GM19463 (cell line): ENCODE results near the gene RGS9BP.
"Not testable (repeated sequence)": the region's sequence is repeated elsewhere in the genome, so short reads cannot be mapped to it uniquely, and the experiment has no call there.

Experiments used
- ATAC-seq: cut with Tn5 transposase; IDR thresholded peaks from one replicate; pipeline ENCODE4 v1.9.1; 2021; ENCODE audit warnings: mild to moderate bottlenecking, moderate library complexity; ENCODE audit not compliant: unreplicated experiment

The RGS9BP gene

DNA sequence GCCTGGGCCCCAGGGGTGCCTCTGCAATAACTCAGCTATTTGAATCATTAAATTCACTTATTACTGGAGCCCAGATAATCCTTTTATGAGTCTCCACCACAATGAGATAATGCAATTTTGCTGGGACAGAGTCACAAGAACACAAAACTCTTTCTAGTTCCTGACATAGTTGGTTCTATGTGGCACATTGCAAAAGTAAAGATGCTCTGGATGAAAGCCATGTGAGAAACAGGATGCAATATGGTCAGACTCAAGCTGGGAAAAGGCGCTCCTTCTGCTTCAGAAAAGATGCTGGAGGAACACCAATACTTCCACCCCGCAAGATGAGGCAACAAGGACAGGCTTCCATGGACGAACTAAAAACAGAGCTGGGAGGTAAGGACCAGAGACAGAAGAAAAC is 6.3 kb upstream of the RGS9BP start:
- no peak for ATAC-seq

DNA sequence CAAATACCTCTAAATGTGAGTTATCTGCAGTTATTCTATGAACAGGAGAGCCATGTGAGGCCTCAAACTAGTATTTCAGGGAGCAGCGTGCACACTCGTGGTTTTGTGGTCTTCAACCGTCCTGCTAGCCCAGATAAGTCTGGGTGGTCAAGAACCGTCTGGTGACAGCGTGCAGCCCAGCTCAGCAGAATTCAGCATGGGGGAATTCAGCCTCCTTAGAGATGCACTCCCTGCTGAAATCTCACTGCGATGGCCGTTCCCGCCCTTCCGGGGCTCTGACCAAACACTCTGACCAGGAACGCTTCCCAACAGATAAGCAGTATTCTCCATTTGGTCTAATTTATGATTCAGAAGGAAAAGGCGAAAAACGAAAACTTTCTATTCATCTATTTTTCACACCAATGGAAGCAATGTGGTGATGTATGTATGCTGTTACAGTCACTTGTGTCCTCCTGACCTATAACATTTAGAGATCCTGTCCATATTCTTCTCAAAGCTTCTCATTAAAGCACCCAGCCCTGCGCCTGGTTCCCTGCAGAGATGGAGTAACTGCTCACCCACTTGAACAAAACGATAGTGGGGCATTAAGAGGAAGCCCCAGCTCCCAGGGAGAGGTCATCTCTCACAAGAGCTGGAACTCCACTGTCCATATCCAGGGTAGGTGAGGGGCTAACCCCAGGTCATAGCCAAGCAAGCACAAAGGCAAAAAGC is 3.6 kb upstream of the RGS9BP start:
- no peak for ATAC-seq

DNA sequence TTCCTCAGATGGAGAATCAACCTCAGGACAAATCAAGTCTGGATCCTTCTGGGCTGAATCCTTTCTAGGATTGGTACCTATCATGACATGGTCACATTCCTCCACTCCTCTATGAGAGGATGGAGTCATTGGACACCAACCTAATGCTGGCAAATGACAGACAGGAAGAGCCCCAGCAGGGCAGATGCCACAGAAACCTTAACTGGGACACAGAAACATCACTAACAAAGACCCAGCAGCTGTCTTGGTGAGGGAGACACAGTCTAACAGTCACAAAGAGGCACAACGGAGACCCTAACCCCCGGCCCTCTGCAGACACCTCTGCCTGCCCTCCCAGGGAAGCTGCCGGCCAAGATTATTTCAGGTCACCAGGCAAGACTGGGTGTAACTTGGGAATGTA is 2.8 kb upstream of the RGS9BP start:
- ATAC-seq = no peak

DNA sequence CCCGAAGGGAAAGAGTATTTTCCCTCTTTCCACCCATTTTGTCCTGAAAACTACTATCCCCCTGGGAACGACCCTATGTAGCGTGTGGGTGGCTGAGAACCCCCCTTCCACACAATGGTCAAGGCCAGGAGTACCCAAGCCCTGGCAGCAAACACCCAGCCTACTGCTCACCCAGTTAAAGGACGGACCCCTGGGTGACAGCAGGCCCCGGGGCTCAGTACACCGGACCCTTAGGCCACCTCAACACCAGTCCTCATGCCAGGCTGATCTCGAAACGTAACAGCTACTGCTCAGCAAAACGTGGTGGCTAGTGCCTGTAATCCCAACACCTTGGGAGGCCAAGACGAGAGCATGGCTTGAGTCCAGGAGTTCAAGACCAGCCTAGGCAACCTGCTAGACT is 2.1 kb upstream of the RGS9BP start:
- no peak for ATAC-seq

DNA sequence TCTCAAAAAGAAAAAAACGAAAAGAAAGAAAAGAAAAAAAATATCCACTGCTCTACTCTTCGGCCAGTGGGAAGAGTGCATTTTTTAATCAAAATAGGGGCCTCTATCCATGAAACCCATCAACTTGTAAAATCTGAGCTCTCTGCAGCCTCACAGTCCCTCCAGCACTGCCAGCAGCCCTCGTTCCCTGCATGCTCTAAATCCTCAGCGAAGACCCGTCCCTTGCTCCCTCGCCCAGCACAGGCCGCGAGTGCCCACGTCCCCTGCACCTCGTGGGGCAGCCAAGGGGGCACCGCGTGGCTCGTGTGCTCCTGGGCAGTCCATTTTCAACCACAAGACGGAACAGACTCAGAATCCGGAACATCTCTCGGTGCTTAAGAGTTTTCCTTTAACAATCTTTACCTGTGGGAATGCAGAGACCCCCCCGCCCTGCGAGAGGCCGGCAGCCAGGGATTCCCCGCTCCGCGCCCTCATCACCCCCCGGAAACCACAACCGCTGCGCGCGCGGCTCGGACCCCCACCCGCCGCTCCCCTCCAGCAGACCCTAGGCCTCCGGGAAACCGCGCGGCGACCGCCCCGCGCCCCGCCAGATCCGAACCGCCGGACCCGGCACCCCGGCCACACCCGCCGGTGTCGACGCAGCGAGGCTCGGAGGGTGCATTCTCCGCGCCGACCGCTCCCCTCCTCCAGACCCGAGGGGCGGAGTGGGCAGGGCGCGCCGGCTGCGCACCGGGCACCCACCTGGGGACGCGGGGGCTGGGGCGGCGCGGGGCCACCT is 1.3 kb upstream of the RGS9BP start:
- ATAC-seq = peak; percentile 11

DNA sequence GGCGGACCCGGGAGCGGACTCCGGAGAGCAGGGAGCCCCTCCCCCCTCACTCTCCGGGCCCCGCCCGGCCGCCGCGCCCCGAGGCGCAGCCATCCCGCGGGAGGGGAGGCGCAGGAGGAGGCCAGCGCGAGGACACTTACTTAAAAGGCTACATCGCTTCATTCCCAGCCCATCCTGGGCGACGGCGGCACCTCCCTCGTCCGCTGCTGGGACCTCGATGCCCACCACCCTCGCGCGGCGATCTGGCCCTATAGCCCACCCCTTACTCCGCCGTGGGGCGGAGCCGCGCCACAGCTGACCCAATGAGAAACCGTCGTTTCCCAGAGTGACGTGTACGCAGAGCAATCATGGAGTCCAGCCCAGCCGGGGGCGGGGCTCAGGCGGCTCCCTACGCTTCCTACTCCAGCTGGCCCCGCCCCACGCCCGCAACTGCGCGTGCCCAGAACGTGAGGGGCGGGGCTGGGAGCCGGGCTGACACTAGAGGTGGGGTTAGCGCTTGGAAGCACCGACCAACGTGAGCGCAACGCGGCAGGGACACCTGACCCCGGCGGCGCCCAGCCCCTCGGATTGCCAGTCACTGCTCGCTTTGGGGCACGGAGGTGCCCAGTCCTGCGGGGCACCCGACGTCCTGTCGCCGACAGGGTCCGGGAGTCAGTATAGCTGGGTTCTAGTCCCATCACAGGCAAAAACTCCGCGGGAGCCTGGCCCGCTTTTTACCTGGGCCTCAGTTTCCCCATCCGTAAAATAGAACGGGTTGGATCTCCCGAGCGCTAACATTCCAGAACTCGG is 523 bp upstream of the RGS9BP start, which contains the start of gene ANKRD27:
Gene ANKRD27 (minus strand): TSS at position 250 of the 789 bp plus-strand sequence. CDS start 16,165 bp downstream, outside the sequence.
- ATAC-seq = peak; percentile 97

DNA sequence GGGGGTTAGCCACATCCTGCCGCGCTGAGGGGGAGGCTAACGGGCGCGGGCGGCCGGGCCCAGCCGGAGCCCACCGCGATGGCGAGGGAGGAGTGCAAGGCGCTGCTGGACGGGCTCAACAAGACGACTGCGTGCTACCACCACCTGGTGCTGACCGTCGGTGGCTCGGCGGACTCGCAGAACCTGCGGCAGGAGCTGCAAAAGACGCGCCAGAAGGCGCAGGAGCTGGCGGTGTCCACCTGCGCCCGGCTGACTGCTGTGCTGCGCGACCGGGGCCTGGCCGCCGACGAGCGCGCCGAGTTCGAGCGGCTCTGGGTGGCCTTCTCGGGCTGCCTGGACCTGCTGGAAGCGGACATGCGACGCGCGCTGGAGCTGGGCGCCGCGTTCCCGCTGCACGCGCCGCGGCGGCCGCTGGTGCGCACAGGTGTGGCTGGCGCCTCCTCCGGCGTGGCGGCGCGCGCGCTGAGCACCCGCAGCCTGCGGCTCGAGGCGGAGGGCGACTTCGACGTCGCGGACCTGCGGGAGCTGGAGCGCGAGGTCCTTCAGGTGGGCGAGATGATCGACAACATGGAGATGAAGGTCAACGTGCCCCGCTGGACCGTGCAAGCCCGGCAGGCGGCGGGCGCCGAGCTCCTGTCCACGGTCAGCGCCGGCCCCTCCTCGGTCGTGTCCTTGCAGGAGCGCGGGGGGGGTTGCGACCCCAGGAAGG is 692 bp downstream of the RGS9BP start:
- no peak for ATAC-seq

DNA sequence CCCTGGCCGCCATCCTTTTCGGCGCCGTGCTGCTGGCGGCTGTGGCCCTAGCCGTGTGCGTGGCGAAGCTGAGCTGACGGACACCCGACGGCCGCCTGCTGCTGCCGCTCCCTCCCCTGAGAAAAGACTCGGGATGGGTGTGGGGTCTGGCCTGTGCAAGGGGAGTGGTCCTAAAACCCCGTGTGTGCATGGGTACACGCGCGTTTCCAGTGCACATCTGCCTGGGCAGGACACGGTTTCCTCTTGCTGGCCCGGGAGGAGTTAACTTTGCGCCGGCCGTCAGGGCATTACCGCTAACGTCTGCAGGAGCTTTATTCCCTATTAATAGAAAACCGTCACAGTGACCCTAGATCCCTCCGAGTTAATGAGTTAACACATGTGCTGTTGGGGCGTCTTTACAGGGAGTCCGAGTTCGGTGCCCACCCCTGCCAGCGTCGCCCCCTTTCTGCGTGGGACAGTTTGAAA is 1.3 kb downstream of the RGS9BP start:
- no peak for ATAC-seq

DNA sequence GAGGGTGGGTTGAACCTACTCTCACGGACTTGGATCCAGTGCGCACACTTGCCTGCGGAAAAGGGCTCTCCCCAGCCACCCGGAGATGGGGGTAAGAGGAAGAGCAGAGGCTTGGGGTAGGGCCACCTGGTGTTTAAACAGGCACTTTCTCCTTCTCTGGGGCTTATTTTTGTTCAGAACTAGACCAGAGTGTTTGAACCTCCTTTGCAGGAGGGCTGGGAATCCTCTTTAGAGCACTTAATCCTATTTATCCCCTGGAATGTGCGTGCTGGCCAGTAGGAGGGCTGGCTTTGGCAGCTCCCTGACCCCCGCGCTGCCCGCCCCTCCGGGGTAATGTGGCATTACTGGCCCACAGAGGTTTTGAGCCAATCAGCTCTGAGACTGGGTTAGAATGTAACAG is 2.0 kb downstream of the RGS9BP start:
- ATAC-seq = no peak

DNA sequence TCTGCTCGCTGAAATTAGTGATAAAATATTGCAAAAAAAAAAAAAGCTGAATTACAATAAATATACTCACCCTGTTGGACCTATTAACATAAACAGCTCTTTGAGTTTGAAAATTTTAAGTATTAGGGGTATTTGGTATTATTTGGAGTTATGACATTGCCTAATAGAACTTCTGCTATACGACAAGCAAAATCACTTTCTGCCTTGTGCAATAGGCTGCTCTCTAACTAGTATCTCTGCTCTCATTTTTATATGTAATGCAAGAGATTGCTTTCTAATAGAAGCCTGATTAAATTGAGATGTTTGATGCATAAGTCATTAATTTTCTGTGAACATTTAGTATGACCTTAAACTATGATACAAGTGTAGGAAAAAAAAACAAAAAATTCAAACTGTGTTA is 5.3 kb downstream of the RGS9BP start:
- ATAC-seq = no peak

DNA sequence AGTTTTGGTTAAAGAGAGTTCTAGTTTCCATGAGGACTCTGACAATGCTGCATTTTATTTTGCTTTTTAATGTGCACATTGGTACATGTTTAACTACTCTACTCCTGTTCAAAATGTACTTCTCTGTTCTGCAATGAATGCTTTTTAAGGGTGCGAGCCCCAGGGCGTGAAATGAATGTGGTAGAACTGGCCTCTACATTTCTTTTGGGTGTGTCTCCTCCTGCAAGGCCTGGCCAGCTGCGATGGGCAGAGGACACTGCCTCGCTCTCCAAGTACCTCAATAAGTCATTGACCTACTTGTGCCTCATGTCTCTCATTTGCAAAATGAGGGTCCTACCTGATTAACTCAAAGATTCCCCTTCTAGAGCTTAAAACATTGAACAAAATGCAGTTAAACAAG is 6.7 kb downstream of the RGS9BP start:
- ATAC-seq = no peak

DNA sequence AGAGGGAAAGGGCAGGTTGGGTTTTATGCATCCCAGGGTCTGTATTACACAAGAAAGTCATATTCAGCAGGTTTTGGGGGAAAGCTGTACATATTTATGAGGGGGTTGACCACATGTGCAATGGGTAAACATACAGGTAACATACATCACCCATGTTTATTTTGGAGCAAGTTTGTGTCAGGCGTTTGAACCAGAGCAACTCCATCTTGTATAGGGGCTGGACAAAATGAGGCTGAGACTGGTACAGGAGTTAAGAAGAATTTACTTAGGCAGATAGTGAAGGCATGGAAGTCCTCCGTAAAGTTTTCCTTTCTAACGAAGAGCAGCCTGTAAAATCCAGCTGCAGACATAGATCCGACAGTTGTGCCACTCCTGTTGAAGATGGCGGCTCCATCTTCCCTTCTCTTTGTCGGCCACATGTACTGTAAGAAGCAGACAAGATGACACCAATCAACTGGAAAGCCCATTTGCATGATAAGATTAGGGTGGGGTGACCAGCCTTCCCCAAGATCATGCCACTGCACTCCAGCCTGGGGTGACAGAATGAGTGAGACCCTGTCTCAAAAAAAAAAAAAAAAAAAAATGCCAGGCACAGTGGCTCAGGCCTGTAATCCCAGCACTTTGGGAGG is 11.3 kb downstream of the RGS9BP start:
- ATAC-seq = no peak

DNA sequence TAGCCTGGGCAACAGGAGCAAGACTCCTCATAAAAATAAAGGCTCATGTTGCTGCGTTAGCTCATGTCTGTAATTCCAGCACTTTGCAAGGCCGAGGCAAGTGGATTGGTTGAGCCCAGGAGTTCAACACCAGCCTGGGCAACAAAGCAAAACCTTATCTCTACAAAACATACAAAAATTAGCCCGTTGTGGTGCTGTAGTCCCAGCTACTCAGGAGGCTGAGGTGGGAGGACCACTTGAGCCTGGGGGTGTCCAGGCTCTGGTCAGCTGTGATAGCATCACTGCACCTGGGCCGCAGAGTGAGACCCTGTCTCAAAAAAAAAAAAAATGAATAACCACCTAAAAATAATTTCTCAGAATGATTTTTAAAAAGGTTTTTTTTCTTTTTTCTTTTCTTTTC is 12.0 kb downstream of the RGS9BP start:
- no peak for ATAC-seq

DNA sequence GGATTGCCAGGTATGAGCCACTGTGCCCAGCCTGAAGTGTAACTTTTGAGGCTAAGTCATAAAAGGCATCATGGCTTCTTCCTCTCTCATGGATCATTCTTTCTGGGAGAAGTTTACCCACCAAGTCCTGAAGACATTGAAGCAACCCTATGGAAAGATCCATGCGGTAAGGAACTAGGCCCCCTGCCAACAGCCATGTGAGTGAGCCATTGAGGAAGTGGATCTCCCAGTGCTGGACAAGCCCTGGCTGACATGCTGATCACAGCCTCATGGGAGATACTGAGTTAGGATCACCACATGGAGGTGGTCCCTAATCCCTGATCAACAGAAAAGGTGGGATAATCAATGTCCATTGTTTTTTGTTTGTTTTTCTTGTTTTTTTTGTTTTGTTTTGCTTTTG is 12.7 kb downstream of the RGS9BP start:
- ATAC-seq = no peak

DNA sequence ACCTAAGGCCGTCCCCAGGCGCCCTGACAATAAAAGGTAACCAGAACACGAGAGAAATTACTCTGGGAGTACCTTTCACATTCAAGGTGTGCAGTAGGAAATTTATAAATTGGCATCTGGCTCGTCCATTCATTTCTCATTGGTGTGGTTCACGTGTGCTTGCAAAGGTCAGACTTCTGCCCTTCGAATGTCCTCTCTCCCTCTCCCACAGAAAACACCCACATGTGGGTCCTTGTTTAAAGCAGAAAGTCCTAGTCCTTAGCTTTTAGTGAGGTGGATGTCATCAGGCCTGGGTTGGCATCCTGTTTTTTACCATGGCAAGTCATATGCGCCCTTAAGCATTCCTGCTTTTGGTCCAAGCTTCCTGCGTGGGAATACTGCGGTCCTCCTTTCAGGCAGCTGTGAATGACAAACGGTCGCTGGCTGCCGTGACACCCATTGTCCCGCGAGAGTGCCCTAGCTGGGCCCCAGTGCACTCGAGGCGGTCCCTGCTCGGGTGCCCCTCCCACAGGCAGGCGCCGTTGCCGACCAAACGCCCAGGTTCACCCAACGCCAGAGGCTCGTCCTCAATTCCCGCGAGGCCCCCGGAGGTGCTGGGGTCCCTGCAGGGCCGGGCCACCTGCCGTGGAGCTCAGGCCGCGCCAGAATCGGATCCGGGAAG is 15.8 kb downstream of the RGS9BP start, which contains the start of gene NUDT19:
Gene NUDT19 (plus strand): TSS at position 531 of the 661 bp plus-strand sequence. CDS start 140 bp downstream, outside the sequence.
- ATAC-seq = peak; percentile 89

DNA sequence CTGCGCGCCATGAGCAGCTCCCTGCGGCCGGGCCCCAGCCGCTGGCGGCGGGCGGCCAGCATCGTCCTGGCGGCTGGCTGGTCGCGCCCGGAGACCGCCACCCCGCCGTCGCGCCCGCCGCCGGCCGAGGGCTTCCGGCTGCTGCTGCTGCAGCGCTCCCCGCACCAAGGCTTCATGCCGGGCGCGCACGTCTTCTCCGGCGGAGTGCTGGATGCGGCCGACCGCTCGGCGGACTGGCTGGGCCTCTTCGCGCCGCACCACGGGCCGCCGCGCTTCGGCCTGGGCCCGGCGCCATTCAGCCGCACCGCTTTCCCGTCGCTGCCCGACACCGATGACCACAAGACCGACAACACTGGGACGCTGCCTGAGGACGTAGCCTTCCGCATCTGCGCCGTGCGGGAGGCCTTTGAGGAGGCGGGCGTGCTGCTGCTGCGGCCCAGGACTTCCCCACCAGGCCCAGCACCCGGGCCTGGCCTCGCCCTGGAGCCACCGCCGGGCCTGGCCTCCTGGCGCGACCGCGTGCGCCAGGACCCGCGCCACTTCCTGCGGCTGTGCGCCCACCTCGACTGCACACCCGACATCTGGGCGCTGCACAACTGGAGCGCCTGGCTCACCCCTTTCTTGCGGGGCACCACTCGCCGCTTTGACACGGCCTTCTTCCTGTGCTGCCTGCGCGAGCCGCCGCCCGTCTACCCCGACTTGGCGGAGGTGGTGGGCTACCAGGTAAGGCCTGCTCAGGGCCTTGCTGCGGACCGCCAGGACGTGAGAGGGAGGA is 16.5 kb downstream of the RGS9BP start:
- peak; percentile 58 for ATAC-seq

DNA sequence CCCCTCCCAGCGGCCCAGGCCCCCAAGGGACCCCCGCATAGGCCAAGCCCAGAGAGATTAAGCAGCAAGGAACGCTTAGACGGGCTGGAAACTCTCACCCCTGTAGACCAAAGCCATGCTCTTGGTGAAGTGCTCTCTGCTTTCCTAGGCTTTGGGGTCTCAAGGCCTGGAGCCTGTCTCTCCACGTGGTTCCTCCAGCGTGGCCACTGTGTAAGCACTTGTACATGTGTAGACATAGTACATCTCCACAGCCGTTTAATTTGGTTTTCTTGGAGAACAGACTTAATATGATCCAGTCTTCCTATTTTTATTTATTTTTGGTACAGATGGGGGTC is 17.0 kb downstream of the RGS9BP start:
- ATAC-seq = no peak

DNA sequence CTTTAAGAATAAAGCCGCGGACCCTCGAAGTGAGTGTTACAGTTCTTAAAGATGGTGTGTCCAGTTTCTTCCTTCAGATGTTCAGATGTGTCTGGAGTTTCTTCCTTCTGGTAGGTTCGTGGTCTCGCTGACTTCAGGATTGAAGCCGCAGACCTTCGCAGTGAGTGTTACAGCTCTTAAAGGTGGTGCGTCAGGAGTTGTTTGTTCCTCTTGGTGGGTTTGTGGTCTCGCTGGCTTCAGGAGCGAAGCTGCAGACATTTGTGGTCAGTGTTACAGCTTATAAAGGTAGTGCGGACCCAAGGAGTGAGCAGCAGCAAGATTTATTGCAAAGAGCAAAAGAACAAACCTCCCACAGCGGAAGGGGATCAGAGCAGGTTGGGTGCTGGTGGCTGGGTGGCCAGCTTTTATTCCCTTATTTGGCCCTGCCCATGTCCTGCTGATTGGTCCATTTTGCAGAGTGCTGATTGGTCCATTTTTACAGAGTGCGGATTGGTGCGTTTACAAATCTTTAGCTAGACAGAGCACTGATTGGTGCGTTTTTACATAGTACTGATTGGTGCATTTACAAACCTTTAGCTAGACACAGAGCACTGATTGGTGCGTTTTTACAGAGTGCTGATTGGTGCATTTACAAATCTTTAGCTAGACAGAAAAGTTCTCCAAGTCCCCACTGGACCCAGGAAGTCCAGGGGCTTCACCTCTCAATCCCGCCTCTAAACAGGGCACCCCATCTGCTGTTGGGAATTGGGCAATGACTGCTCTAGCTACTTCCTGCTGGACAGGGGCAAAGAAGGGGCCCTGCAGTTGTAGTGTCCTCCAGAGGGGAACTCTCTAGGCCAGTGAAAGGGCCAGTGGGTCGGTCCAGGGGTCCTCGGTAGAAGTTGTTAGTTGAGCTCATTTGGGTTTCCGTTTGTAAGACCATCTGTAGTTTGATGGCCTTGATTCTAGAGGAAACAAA is 17.8 kb downstream of the RGS9BP start:
- not testable (repeated sequence) for ATAC-seq
